Activated CD4-positive, CD25-positive, alpha-beta regulatory T cell treated with anti-CD3 and anti-CD28 coated beads, Interleukin-2, amount 50 U/mL, for 24 hours (primary cell): ENCODE measurements around the gene CARS2.
"Not testable (repeated sequence)": the region's sequence is repeated elsewhere in the genome, so short reads cannot be mapped to it uniquely, and the experiment has no call there.

ENCODE experiments used
- ATAC-seq, 2 donors: fragments of 150-1000 bp; cut with Tn5 transposase; one replicate each; pipeline ENCODE4 v1.10.0; 2021; ENCODE audit warnings: mild to moderate bottlenecking in 1 of 2, moderate library complexity in 1 of 2

CARS2 gene

DNA sequence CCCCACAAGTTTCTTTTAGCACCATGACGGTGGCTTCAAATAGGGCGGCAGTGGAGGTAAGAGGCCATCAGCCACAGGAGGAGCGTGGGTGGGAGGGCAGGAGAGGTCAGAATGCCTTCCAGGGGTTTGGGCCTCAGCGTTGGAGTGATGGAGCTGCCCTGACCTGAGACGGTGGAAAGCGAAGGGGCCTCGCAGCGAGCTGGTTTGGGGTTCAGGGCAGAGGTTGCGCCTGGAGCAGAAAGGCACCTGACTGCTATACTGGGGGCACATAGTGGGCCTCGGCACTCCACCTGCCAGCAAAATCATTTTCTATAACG, 91.0 kb downstream of the CARS2 start:
- ATAC-seq: no peak

DNA sequence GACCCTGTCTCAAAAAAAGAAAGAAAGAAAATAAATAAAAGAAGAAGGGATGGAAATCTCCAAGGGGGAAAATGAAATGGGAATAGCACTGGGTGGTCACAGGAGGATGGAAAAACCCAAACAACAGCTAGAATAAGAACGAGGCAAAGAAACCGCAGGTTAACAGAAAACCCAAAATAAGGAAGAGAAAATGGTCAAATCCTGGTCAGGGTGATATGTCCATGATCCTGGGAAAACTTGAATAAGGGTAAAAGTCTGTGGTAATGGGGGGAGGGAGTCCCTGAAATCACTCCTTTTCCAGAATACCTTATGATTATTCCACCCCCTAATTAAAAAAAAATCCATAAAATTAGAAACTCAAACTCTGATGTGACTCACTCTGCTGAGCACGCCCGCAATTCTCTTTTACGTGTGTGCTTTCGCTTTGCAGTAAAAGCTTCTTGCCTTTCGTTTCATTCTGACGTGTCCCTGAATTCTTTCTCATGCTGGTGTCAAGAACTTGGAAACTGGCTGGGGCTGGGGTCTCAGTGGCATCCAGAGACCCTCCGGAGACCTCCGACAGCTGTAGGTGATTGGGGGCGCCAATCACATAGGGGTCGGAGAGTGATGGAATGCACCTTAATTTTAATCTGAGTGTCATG, 94.8 kb downstream of the CARS2 start:
- ATAC-seq: no peak

DNA sequence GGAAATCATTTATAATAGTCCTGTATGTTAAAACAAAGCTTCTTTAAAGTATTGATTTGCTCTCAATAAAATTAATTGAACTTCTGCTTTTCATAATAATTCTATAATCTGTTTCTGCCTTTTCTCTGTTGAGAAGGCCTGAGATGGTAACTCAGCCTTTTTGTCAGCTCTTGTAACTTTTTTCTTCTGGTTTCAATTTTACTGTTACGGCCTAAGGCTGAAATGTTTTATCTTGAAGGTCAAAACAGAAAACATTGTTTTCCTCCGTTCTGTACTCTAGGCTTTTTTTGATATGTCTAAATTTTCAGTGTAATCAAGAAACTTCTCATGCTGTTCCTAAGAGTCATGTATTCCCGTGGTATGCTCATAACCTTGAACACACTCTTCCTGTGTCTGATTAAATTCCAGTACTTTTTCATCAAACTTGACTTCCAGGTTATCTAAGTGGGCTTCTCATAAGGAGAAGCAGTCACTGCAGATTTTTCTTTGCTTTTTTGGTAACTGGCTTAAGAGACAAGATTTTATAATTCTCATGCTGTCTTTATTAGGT, 98.2 kb downstream of the CARS2 start:
- no peak for ATAC-seq

DNA sequence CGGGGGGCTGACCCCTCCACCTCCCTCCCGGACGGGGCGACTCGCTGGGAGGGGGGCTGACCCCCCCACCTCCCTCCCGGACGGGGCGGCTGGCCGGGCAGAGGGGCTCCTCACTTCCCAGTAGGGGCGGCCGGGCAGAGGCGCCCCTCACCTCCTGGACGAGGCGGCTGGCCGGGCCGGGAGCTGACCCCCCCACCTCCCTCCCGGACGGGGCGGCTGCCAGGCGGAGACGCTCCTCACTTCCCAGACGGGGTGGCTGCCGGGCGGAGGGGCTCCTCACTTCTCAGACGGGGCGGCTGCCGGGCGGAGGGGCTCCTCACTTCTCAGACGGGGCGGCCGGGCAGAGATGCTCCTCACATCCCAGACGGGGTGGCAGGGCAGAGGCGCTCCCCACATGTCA, 99.6 kb downstream of the CARS2 start:
- not testable (repeated sequence) for ATAC-seq

DNA sequence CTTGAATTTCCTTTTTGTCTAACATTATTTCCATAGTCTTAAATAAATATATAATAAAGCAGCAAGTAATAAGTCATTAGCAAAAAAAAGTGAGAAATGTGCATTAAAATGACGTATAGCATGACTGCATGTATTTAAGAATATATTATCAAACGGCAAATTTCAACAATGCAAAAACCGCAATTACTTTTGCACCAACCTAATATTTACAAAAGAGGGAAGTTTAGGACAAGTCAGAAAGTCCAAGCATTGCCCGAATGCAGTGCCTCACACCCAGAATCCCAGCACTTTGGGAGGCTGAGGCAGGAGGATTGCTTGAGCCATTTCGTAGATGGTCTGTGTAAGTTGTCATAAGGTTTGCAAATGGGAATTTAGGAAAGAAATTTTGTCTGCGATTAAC, 100.8 kb downstream of the CARS2 start:
- ATAC-seq: no peak

DNA sequence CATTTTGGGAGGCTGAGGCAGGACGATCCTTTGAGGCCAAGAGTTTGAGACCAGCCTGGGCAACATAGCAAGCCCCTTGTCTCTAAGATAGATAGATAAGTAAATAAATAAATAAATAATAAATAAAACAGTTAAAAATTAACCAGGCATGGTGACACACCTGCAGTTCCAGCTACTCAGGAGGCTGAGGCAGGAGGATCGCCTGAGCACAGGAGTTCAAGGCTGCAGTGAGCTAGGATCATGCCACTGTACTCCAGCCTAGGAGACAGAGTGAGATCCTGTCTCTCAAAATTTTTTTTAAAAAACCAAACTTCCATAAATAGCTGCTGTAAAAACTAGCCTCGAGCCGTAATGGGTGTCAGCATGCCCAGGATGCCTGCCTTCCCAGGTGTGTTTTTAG, 104.9 kb downstream of the CARS2 start:
- no peak for ATAC-seq

DNA sequence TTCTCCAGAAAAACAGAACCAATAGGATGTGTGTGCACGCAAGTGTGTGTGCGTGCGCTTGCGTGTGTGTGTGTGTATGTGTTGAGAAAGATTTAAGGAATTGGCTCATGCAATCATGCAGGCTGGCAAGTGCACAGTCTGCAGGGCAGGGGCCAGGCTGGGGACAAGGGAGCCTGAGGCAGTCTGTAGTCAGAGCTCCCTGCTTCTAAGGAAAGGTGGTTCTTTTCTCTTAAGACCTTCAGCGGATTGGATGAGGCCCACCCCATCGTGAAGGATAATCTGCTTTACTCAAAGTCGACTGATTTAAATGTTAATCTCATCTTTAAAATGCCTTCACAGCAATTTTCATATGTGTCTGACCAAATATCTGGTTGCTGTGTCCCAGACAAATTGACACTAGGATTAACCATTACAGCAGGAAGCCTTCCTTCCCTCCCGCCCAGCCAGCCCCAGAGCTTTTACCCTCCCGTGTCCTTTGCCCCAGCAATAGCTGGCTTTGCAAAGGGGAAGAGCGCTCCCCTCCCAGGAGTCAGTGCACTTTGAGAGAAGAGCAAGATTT, 105.6 kb downstream of the CARS2 start:
- no peak for ATAC-seq

DNA sequence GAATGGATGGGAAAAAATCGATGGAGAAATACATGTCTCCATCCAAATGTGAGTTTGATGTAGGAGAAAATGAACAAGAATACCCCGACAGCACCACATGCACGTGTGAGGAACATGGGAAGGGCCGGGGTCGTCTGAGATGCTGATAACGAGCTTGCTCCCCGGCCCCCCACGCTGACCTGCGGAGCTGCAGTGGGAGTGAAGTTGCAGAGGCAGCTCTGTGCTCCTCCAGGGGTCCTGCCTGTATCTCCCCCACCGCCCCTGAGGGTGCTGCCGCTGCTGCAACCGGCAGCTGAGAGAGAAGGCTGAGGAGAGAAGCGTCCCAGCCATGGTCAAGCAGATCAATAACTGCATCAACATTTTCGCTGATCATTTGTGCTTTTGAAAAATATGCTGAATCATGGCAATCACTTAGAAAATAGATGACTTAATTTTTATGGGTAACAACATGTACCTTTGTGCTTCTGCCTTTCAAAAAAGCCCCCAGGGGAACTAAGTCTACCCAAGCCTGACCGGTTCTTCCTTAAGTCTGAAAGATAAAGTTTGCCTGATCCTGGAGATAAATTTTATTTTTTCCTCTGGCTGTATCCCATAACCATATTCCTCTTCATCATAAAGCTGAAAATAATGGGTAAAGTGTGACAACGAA, 108.8 kb downstream of the CARS2 start:
- ATAC-seq: no peak

DNA sequence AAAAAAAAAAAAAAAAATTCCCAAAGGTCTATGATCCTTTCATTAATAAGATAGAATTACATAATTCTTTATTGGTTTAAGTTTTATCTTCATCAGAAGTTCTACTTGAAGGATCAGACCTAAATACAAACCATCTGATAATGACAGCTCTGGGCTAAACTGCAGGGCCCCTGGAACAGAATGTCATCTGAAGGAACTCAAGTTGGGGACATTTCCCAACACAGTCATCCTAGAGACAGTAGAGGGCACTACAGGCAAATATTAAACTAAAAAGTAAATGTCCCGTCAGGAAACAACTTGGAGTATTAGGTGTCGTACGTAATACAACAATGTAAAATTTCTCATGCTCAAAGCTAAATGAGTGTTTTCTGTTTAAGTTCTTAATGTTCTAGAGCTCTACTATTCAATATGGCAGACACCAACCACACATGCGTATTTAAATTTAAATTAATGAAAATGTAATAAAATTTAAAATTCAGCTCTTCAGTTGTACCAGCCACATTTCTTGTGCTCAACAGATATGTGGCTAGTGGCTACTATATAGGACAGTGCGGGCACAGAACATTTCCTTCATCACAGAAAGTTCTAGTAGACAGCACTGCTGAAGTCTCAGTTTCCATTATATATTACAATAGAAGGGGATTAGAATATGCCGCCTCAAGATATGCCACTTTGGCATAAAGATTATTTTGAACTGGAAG, 112.3 kb downstream of the CARS2 start:
- ATAC-seq: peak; percentile 48 to 78

DNA sequence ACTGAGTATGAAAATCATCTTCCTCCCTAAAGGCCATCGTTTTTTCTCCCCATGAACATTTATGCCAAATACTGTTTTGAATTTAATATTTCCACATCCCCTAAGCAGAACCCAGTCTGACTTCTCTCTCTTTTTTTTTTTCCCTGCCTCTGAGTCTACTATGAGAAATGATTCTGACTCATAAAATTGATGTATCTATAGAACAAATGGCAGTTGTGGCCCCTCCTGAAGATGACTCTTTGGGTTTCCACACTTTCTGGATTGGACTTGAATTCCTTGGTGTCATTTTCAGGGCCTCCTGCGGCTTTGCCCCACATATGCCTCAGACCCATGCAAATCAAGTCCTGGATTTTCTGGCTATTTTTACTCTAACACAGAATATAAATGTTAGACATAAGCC, 113.3 kb downstream of the CARS2 start:
- no peak for ATAC-seq
